ENCODE data around the gene FAM81A. TPM values are rescaled to one million over a fixed set of nuclear protein-coding genes. Genes with fewer than 3 reads are reported as not detected.
"Not testable (repeated sequence)": the region's sequence is repeated elsewhere in the genome, so short reads cannot be mapped to it uniquely, and the experiment has no call there.

The FAM81A gene
- total RNA-seq, 1 donor from 2014 or later = 2.9 TPM

DNA sequence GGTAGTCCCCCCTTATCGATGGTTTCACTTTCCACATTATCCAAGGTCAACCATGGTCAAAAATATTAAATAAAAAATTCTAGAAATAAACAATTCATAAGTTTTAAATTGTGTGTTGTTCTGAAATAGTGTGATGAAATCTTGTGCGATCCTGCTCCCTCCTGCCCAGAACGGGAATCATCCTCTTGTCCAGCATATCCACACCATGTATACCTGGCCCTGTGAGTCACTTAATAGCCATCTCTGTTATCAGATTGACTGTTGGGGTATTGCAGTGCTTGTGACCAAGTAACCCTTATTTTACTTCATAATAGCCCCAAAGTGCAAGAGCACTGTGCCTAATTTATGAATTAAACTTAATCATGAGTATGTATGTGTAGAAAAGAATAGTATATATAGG is 19.1 kb downstream of the FAM81A start:
- TF ChIP-seq, protein P1, sequence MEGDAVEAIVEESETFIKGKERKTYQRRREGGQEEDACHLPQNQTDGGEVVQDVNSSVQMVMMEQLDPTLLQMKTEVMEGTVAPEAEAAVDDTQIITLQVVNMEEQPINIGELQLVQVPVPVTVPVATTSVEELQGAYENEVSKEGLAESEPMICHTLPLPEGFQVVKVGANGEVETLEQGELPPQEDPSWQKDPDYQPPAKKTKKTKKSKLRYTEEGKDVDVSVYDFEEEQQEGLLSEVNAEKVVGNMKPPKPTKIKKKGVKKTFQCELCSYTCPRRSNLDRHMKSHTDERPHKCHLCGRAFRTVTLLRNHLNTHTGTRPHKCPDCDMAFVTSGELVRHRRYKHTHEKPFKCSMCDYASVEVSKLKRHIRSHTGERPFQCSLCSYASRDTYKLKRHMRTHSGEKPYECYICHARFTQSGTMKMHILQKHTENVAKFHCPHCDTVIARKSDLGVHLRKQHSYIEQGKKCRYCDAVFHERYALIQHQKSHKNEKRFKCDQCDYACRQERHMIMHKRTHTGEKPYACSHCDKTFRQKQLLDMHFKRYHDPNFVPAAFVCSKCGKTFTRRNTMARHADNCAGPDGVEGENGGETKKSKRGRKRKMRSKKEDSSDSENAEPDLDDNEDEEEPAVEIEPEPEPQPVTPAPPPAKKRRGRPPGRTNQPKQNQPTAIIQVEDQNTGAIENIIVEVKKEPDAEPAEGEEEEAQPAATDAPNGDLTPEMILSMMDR (IDR thresholded peaks at IDR 0.05; ENCODE audit: borderline replicate concordance) = no peak
- Histone ChIP-seq H3K27ac (replicated peaks) (no peak overlapping the region), H3K9me3 (replicated peaks) (peaks cover 10% of the 10 kb centered on the region), H3K4me3 (no peak overlapping the region), H3K36me3 (peaks cover 13% of the 10 kb centered on the region), H3K4me1 (no peaks in the 10 kb centered on the region), H3K27me3 (ENCODE audit: low read depth) (no peaks in the 10 kb centered on the region)
- DNase-seq = no peak
- intact Hi-C loops (cut with micrococcal nuclease) = no loop called here

- TF ChIP-seq, protein P1 (IDR thresholded peaks at IDR 0.05; ENCODE audit: borderline replicate concordance) = no peak
- no peak for DNase-seq
- no peaks in the 10 kb centered on the region for H3K4me1 ChIP-seq
- no peak overlapping the region for H3K27ac ChIP-seq (replicated peaks)
- peaks cover 23% of the 10 kb centered on the region for H3K9me3 ChIP-seq (replicated peaks)
- no peak overlapping the region for H3K4me3 ChIP-seq
- H3K36me3 ChIP-seq = peaks cover 13% of the 10 kb centered on the region
- intact Hi-C loops (cut with micrococcal nuclease) = loop anchor here (5.0 kb wide), 1 partner anchor 1764 kb away; no protein-coding TSS in a partner anchor
- H3K27me3 ChIP-seq (ENCODE audit: low read depth) = no peaks in the 10 kb centered on the region
Observed at GRCh38 chr15:59461521-59461920, 23.5 kb downstream of the FAM81A start.

DNA sequence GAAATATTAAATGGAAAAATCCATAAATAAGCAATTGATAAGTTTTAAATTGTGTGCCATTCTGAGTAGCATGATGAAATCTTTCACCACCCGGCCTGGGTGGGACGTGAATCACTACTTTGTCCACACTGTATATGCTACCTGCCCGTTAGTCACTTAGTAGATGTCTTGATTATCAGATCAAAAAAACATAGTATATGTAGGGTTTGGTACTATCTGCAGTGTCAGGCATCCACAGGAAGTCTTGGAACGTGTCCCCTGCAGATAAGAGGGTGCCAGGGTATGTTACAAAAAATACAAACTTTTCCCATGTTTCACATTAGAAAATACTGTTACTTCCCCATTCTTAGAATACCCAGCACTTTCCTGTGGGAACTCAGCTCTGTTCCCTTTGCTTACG is 35.2 kb downstream of the FAM81A start:
- H3K36me3 ChIP-seq = no peaks in the 10 kb centered on the region
- no peak overlapping the region for H3K4me3 ChIP-seq
- no peaks in the 10 kb centered on the region for H3K27me3 ChIP-seq (ENCODE audit: low read depth)
- intact Hi-C loops (cut with micrococcal nuclease) = no loop called here
- TF ChIP-seq, protein P1 (IDR thresholded peaks at IDR 0.05; ENCODE audit: borderline replicate concordance) = no peak
- H3K9me3 ChIP-seq (replicated peaks) = no peaks in the 10 kb centered on the region
- H3K27ac ChIP-seq (replicated peaks) = no peak overlapping the region
- no peaks in the 10 kb centered on the region for H3K4me1 ChIP-seq
- DNase-seq = no peak

DNA sequence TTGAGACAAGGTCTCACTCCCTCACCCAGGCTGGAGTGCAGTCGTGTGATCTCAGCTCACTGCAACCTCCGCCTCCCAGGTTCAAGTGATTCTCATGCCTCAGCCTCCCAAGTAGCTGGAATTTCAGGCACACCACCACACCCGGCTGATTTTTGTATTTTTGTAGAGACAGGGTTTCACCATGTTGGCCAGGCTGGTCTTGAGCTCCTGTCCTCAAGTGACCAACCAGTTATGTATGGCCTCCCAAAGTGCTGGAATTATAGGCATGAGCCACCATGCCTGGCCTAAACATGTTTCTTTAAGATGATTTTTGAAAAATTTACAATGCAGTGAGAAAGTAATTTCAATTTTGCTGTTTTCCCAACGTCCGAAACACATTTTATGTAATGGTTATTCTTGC is 37.2 kb downstream of the FAM81A start:
- H3K4me1 ChIP-seq; H3K4me3 ChIP-seq; intact Hi-C loops (cut with micrococcal nuclease); H3K9me3 ChIP-seq (replicated peaks); H3K36me3 ChIP-seq; H3K27ac ChIP-seq (replicated peaks); DNase-seq; H3K27me3 ChIP-seq (ENCODE audit: low read depth): not testable (repeated sequence)

- Histone ChIP-seq H3K27me3 (ENCODE audit: low read depth) (no peaks in the 10 kb centered on the region), H3K36me3 (no peaks in the 10 kb centered on the region), H3K9me3 (replicated peaks) (peaks cover 12% of the 10 kb centered on the region), H3K27ac (replicated peaks) (no peak overlapping the region), H3K4me1 (peaks cover 14% of the 10 kb centered on the region), H3K4me3 (no peak overlapping the region)
- TF ChIP-seq, protein P1 (IDR thresholded peaks at IDR 0.05; ENCODE audit: borderline replicate concordance) = no peak
- no peak for DNase-seq
- intact Hi-C loops (cut with micrococcal nuclease) = no loop called here
Observed at GRCh38 chr15:59484399-59484798, 46.4 kb downstream of the FAM81A start.

- DNase-seq = no peak
- Histone ChIP-seq H3K27ac (replicated peaks) (no peak overlapping the region), H3K27me3 (ENCODE audit: low read depth) (no peaks in the 10 kb centered on the region), H3K36me3 (no peaks in the 10 kb centered on the region), H3K9me3 (replicated peaks) (peaks cover 16% of the 10 kb centered on the region), H3K4me1 (peaks cover 7% of the 10 kb centered on the region), H3K4me3 (no peak overlapping the region)
- TF ChIP-seq, protein P1 (IDR thresholded peaks at IDR 0.05; ENCODE audit: borderline replicate concordance) = no peak
- intact Hi-C loops (cut with micrococcal nuclease) = no loop called here
Observed at GRCh38 chr15:59485036-59485435, 47.0 kb downstream of the FAM81A start.

DNA sequence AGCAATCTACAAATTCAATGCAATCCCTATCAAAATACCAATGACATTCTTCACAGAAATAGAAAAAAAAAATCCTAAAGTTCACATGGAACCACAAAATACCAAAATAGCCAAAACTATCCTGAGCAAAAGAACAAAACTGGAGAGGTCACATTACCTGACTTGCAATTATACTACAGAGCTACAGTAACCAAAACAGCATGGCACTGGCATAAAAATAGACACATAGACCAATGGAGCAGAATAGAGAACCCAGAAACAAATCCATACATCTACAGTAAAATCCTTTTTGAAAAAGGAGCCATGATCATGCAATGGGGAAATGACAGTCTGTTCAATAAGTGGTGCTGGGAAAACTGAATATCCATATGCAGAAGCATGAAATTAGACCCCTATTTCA is 51.5 kb downstream of the FAM81A start:
- peaks cover 26% of the 10 kb centered on the region for H3K4me1 ChIP-seq
- H3K27me3 ChIP-seq (ENCODE audit: low read depth); intact Hi-C loops (cut with micrococcal nuclease); DNase-seq; H3K4me3 ChIP-seq; H3K36me3 ChIP-seq; H3K27ac ChIP-seq (replicated peaks): not testable (repeated sequence)
- peaks cover 16% of the 10 kb centered on the region for H3K9me3 ChIP-seq (replicated peaks)

Data from left ventricle myocardium inferior (tissue), 1 donor.